Stomach (tissue), 9 donors: ENCODE measurements around the gene NANS. TPM values are rescaled to one million over a fixed set of nuclear protein-coding genes. Genes with fewer than 3 reads are reported as not detected.

Experiments used
- DNase-seq, 2 donors: peaks; one replicate each; pipeline versions ENCODE4 v3.0.0 to v3.0.0-alpha.2; 2013 to 2019
- H3K27ac ChIP-seq, 5 donors: fragments of 200-600 bp in 4 of 5; sonication (generic) in 4 of 5; one replicate each; pipeline ENCODE4 v1.5.1; 2013 to 2019; ENCODE audit warnings: mild to moderate bottlenecking in 1 of 5, moderate library complexity in 1 of 5
- H3K27me3 ChIP-seq, 3 donors: fragments of 200-600 bp; sonication (generic); one replicate each; pipeline ENCODE4 v1.5.1; 2017 to 2019; ENCODE audit warnings: mixed run types in 1 of 3
- H3K36me3 ChIP-seq, 4 donors: fragments of 200-600 bp; sonication (generic); 1 replicate in 3 of 4; 2 replicates in 1 of 4; pipeline ENCODE4 v1.5.1; 2016 to 2019
- H3K4me1 ChIP-seq, 4 donors: fragments of 200-600 bp; sonication (generic); one replicate each; pipeline ENCODE4 v1.5.1; 2016 to 2019
- H3K4me3 ChIP-seq, 4 donors: fragments of 200-600 bp; sonication (generic) in 3 of 4; one replicate each; pipeline ENCODE4 v1.5.1; 2016 to 2019; ENCODE audit warnings: mild to moderate bottlenecking in 1 of 4
- H3K9me3 ChIP-seq, 4 donors: fragments of 200-600 bp; sonication (generic); one replicate each; pipeline ENCODE4 v1.5.1; 2016 to 2019
- CTCF ChIP-seq, 7 experiments: fragments of 450-650 bp in 4 of 7; fragments of 200-600 bp in 3 of 7; sonication (generic) in 3 of 7; IDR thresholded peaks; one replicate each; pipeline ENCODE4 v1.5.1; 2016 to 2019; ENCODE audit warnings: antibody characterized with exemption in 7 of 7, control low read depth in 2 of 7, mild to moderate bottlenecking in 1 of 7
- EP300 ChIP-seq: sonication (generic); formaldehyde crosslinking; IDR thresholded peaks from one replicate; pipeline ENCODE4 v1.6.1; 2017; ENCODE audit warnings: antibody characterized with exemption
- POLR2A ChIP-seq, 4 donors: fragments of 450-650 bp; IDR thresholded peaks; one replicate each; pipeline ENCODE4 v1.6.1; 2016; ENCODE audit warnings: antibody characterized with exemption in 4 of 4, control low read depth in 2 of 4, mild to moderate bottlenecking in 1 of 4, moderate library complexity in 1 of 4
- POLR2AphosphoS5 ChIP-seq, 3 donors: sonication (generic); formaldehyde crosslinking; IDR thresholded peaks; one replicate each; pipeline ENCODE4 v1.6.1; 2016; ENCODE audit warnings: antibody characterized with exemption in 3 of 3
- WGBS, 5 donors: extraction: QIAGEN DNeasy Blood & Tissue Kit in 3 of 5; methylation state at CpG; one replicate each; pipeline versions ENCODE4 v1.1.5 to v1.1.7; 2013 to 2018; 5-methylcytosine and 5-hydroxymethylcytosine counted together
- intact Hi-C: fragments of 100-400 bp; cut with DNase I; formaldehyde crosslinking; loops from one replicate; pipeline ENCODE4 v1.15.1; 2023; ENCODE audit warnings: low total_unique reads
- polyA plus RNA-seq, 3 donors: library from polyadenylated mRNA; stranded (reverse); fragments of 200-250 nt; gene quantifications; one replicate each; pipeline ENCODE4 v1.2.3, GENCODE V29; 2013
- total RNA-seq, 5 donors: library from RNA; depleted of rRNA; stranded (reverse); fragments of >200 nt; gene quantifications; one replicate each; pipeline versions ENCODE4 v1.1.0 to v1.2.3, GENCODE V29; 2014 to 2016
- donor health status: healthy with polysubstance abuse.
- donor health status: Bipolar disorder and iron deficiency.
- donor health status: healthy.

The NANS gene
- total and polyA plus RNA-seq, 8 donors, result 12.1 to 261 (median 92.1) TPM

- intact Hi-C loops, result no loop called here
- Histone ChIP-seq H3K4me1 (peaks cover 0 to 6% (median 0%) of the 10 kb centered on the region in 4 donors), H3K36me3 (no peaks in the 10 kb centered on the region), H3K27ac (peak overlapping the region in 1 of 5 donors; percentile 30), H3K27me3 (peaks cover 0 to 10% (median 0%) of the 10 kb centered on the region in 3 donors), H3K4me3 (no peak overlapping the region), H3K9me3 (no peaks in the 10 kb centered on the region)
- peak in 1 of 2 donors; percentile 56 for DNase-seq
- WGBS, 5 donors, result 59 to 75% (median 73%) methylated on average over 6 of the region's 6 CpGs
- TF ChIP-seq EP300 (no peak), CTCF (IDR thresholded peaks at IDR 0.05) (no peak), POLR2A (IDR thresholded peaks at IDR 0.05) (no peak), POLR2AphosphoS5 (IDR thresholded peaks at IDR 0.05) (no peak)
These were observed 11.0 kb upstream of the NANS start for GRCh38 chr9:98045234-98046179.

DNA sequence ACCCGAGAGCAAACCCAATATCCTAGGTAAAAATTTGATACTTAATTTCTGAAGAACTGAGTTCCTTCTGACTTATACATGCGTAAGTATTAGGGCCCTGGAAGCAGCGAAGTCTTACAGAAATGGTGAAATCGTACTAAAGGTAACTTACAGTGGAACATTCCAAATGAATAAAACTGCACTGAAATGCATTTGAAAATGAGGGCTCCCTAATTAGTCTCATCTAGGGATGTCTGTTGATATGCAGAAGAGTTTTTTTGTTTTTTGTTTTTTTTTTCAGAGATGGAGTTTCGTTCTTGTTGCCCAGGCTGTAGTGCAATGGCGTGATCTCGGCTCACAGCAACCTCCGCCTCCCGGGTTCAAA, 10.4 kb upstream of the NANS start:
- Histone ChIP-seq H3K4me1 (peaks cover 0 to 6% (median 0%) of the 10 kb centered on the region in 4 donors), H3K4me3 (no peak overlapping the region), H3K36me3 (no peaks in the 10 kb centered on the region), H3K27me3 (peaks cover 0 to 8% (median 0%) of the 10 kb centered on the region in 3 donors), H3K27ac (no peak overlapping the region), H3K9me3 (no peaks in the 10 kb centered on the region)
- intact Hi-C loops, result no loop called here
- 92 to 97% (median 94%) methylated on average over 9 of the region's 9 CpGs for WGBS, 5 donors
- no peak for TF ChIP-seq POLR2AphosphoS5 (IDR thresholded peaks at IDR 0.05)
- no peak for TF ChIP-seq EP300
- no peak for TF ChIP-seq CTCF (IDR thresholded peaks at IDR 0.05)
- no peak for TF ChIP-seq POLR2A (IDR thresholded peaks at IDR 0.05)
- no peak for DNase-seq

GRCh38 chr9:98047002-98047401, 9.5 kb upstream of the NANS start:
- peaks cover 0 to 6% (median 0%) of the 10 kb centered on the region in 4 donors for H3K4me1 ChIP-seq
- 80 to 86% (median 85%) methylated on average over 5 of the region's 5 CpGs for WGBS, 5 donors
- H3K27me3 ChIP-seq, result no peaks in the 10 kb centered on the region
- H3K4me3 ChIP-seq, result no peak overlapping the region
- no peak overlapping the region for H3K27ac ChIP-seq
- TF ChIP-seq EP300, result no peak
- TF ChIP-seq CTCF (IDR thresholded peaks at IDR 0.05), result no peak
- TF ChIP-seq POLR2A (IDR thresholded peaks at IDR 0.05), result no peak
- TF ChIP-seq POLR2AphosphoS5 (IDR thresholded peaks at IDR 0.05), result no peak
- intact Hi-C loops, result no loop called here
- H3K9me3 ChIP-seq, result no peaks in the 10 kb centered on the region
- DNase-seq, result no peak
- H3K36me3 ChIP-seq, result no peaks in the 10 kb centered on the region

DNA sequence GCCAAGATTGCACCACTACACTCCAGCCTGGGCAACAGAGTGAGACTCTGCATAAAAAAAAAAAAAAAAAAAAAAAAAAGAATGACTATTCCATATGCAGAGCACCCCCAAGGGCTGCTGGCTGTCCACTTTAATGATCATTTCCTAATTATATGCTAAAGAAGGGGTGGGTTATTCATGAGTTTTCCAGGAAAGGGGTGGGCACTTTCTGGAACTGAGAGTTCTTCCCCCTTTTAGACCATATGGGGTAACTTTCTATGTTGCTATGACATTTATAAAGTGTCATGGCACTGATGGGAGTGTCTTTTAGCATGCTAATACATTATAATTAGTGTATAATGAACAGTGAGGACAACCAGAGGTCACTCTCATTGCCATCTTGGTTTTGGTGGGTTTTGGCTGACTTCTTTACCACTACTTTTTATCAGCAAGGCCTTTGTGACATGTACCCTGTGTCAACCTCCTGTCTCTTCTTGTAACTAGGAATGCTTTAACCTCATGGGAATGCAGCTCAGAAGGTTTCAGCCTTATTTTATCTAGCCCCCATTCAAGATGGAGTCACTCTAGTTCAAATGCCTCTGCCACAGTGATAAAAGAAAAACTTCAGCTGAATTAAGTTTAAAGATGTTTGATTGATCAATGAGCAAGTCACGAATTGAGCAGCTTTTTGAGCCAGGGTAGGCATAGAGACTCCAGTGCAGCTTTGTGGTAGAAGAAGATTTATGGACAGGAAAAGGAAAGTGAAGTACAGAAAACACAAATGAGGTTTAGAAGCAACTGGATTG, 7.1 kb upstream of the NANS start:
- peaks cover 0 to 6% (median 0%) of the 10 kb centered on the region in 4 donors for H3K4me1 ChIP-seq
- no peaks in the 10 kb centered on the region for H3K36me3 ChIP-seq
- intact Hi-C loops, result no loop called here
- H3K4me3 ChIP-seq, result no peak overlapping the region
- no peak for DNase-seq
- no peak overlapping the region for H3K27ac ChIP-seq
- WGBS, 5 donors, result 53 to 93% (median 70%) methylated on average over 1 of the region's 1 CpG
- no peaks in the 10 kb centered on the region for H3K27me3 ChIP-seq
- no peak for TF ChIP-seq EP300
- TF ChIP-seq CTCF (IDR thresholded peaks at IDR 0.05), result no peak
- TF ChIP-seq POLR2AphosphoS5 (IDR thresholded peaks at IDR 0.05), result no peak
- no peak for TF ChIP-seq POLR2A (IDR thresholded peaks at IDR 0.05)
- H3K9me3 ChIP-seq, result no peaks in the 10 kb centered on the region
